HEK293 (cell line): ENCODE data around the gene MT1HL1.

Experiments used
- CTCF ChIA-PET: fragments of 350-600 bp; formaldehyde crosslinking; extraction: SDS; loops from one replicate; lab custom pipeline; 2021; ENCODE audit warnings: antibody characterized with exemption; lab: Yijun Ruan, JAX
- POLR2A ChIA-PET: fragments of 300-600 bp; formaldehyde crosslinking; extraction: SDS; loops from one replicate; lab custom pipeline; 2020; ENCODE audit warnings: antibody characterized with exemption, inconsistent platforms; lab: Yijun Ruan, JAX
- H3K27ac ChIP-seq: fragments of 200-500 bp; sonication (Bioruptor generic); 2 replicates; pipeline ENCODE4 v1.5.1; 2014; ENCODE audit warnings: low read depth, low read length, control low read depth, inconsistent platforms; ENCODE audit errors: extremely low read depth
- H3K36me3 ChIP-seq, 2 experiments: fragments of 200-500 bp in 1 of 2; sonication (Bioruptor generic) in 1 of 2; 1 replicate in 1 of 2; 2 replicates in 1 of 2; pipeline ENCODE4 v1.5.1; 2014 to 2017; ENCODE audit warnings: inconsistent platforms in 2 of 2, low read length in 2 of 2; ENCODE audit not compliant: control insufficient read depth in 2 of 2, insufficient read depth in 1 of 2
- H3K4me1 ChIP-seq: fragments of 200-500 bp; sonication (Bioruptor generic); 2 replicates; pipeline ENCODE4 v1.5.1; 2014; ENCODE audit warnings: mild to moderate bottlenecking, low read length, inconsistent platforms; ENCODE audit not compliant: control insufficient read depth, insufficient read depth
- H3K4me3 ChIP-seq: 2 replicates; pipeline ENCODE4 v1.5.1; 2011; ENCODE audit warnings: low read depth, mild to moderate bottlenecking, control low read depth, low read length, moderate library complexity
- H3K9me3 ChIP-seq: fragments of 200-500 bp; sonication (Bioruptor generic); 2 replicates; pipeline ENCODE4 v1.5.1; 2014; ENCODE audit warnings: low read depth, low read length, inconsistent platforms; ENCODE audit not compliant: control insufficient read depth, insufficient read depth
- ZEB2 ChIP-seq: fragments of 450-650 bp; formaldehyde crosslinking; IDR thresholded peaks from 2 replicates; pipeline ENCODE4 v1.5.1; 2016; ENCODE audit warnings: missing biosample characterization, missing genetic modification characterization
- ZNF121 ChIP-seq: fragments of 450-650 bp; formaldehyde crosslinking; IDR thresholded peaks from 2 replicates; pipeline ENCODE4 v1.5.1; 2016; ENCODE audit warnings: missing biosample characterization, missing genetic modification characterization
- ZNF140 ChIP-seq: fragments of 450-650 bp; formaldehyde crosslinking; IDR thresholded peaks from 2 replicates; pipeline ENCODE4 v1.5.1; 2016; ENCODE audit warnings: missing biosample characterization, missing genetic modification characterization
- ZNF175 ChIP-seq: fragments of 450-650 bp; formaldehyde crosslinking; IDR thresholded peaks from 2 replicates; pipeline ENCODE4 v1.5.1; 2016; ENCODE audit warnings: missing biosample characterization, missing genetic modification characterization
- ZNF184 ChIP-seq: fragments of 450-650 bp; IDR thresholded peaks from 2 replicates; pipeline ENCODE4 v1.5.1; 2018; ENCODE audit warnings: missing biosample characterization, mild to moderate bottlenecking, missing genetic modification characterization
- ZNF202 ChIP-seq: fragments of 450-650 bp; formaldehyde crosslinking; IDR thresholded peaks from 2 replicates; pipeline ENCODE4 v1.5.1; 2016; ENCODE audit warnings: missing biosample characterization, missing genetic modification characterization, borderline replicate concordance
- ZNF311 ChIP-seq: fragments of 450-650 bp; formaldehyde crosslinking; IDR thresholded peaks from 2 replicates; pipeline ENCODE4 v1.5.1; 2017; ENCODE audit warnings: missing biosample characterization, missing genetic modification characterization, borderline replicate concordance
- ZNF350 ChIP-seq: fragments of 450-650 bp; formaldehyde crosslinking; IDR thresholded peaks from 2 replicates; pipeline ENCODE4 v1.5.0; 2017; ENCODE audit warnings: missing biosample characterization, mild to moderate bottlenecking, missing genetic modification characterization
- ZNF433 ChIP-seq: fragments of 450-650 bp; formaldehyde crosslinking; IDR thresholded peaks from 2 replicates; pipeline ENCODE4 v1.5.1; 2016; ENCODE audit warnings: missing biosample characterization, missing genetic modification characterization, low read depth
- ZNF501 ChIP-seq: fragments of 450-650 bp; formaldehyde crosslinking; IDR thresholded peaks from 2 replicates; pipeline ENCODE4 v1.5.1; 2016; ENCODE audit warnings: missing biosample characterization, missing genetic modification characterization
- ZNF529 ChIP-seq: fragments of 450-650 bp; formaldehyde crosslinking; IDR thresholded peaks from 2 replicates; pipeline ENCODE4 v1.5.1; 2017; ENCODE audit warnings: missing genetic modification characterization, missing biosample characterization; ENCODE audit not compliant: insufficient replicate concordance
- ZNF548 ChIP-seq: fragments of 450-650 bp; formaldehyde crosslinking; IDR thresholded peaks from 2 replicates; pipeline ENCODE4 v1.5.1; 2016; ENCODE audit warnings: missing biosample characterization, missing genetic modification characterization
- ZNF623 ChIP-seq: fragments of 450-650 bp; formaldehyde crosslinking; IDR thresholded peaks from 2 replicates; pipeline ENCODE4 v1.5.1; 2016; ENCODE audit warnings: missing biosample characterization, missing genetic modification characterization
- TF ChIP-seq, protein P1 (sequence below): fragments of 450-650 bp; formaldehyde crosslinking; IDR thresholded peaks from 2 replicates; pipeline ENCODE4 v1.5.1; 2016; ENCODE audit warnings: missing biosample characterization, missing genetic modification characterization, borderline replicate concordance
- TF ChIP-seq, protein P2 (sequence below): IDR thresholded peaks from 2 replicates; pipeline ENCODE4 v1.6.1; 2011; ENCODE audit warnings: mild to moderate bottlenecking, low read depth, low read length, borderline replicate concordance
- TF ChIP-seq, protein P3 (sequence below): fragments of 450-650 bp; formaldehyde crosslinking; IDR thresholded peaks from 2 replicates; pipeline ENCODE4 v1.5.1; 2016; ENCODE audit warnings: missing biosample characterization, missing genetic modification characterization
- TF ChIP-seq, protein P4 (sequence below): fragments of 450-650 bp; formaldehyde crosslinking; IDR thresholded peaks from 2 replicates; pipeline ENCODE4 v1.5.1; 2016; ENCODE audit warnings: missing biosample characterization, missing genetic modification characterization
- TF ChIP-seq, protein P5 (sequence below): fragments of 450-650 bp; formaldehyde crosslinking; conservative IDR thresholded peaks from 2 replicates; pipeline ENCODE4 v1.5.1; 2016; ENCODE audit warnings: low read depth, missing biosample characterization, missing genetic modification characterization

Gene MT1HL1

DNA sequence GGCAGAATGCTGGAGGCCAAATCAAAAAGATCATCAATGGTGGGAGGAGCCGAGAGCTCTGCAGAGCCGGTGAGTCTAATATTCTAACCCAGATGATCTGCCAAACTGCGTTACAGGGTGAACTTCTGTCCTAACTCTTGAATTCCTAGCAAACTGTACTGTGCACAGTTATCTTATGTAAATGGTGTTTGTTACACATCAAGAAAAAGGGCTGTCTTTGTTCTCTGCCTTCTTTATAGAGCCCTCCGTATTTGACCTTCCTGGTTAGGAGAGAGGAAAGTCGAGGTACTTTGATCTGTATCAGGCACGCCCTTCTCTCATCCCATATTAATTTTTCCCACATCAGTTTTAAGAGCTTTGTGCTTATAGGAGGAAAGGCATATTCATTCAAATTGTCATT lies 37.6 kb downstream of the MT1HL1 start (continued):
- TF ChIP-seq, protein P1, sequence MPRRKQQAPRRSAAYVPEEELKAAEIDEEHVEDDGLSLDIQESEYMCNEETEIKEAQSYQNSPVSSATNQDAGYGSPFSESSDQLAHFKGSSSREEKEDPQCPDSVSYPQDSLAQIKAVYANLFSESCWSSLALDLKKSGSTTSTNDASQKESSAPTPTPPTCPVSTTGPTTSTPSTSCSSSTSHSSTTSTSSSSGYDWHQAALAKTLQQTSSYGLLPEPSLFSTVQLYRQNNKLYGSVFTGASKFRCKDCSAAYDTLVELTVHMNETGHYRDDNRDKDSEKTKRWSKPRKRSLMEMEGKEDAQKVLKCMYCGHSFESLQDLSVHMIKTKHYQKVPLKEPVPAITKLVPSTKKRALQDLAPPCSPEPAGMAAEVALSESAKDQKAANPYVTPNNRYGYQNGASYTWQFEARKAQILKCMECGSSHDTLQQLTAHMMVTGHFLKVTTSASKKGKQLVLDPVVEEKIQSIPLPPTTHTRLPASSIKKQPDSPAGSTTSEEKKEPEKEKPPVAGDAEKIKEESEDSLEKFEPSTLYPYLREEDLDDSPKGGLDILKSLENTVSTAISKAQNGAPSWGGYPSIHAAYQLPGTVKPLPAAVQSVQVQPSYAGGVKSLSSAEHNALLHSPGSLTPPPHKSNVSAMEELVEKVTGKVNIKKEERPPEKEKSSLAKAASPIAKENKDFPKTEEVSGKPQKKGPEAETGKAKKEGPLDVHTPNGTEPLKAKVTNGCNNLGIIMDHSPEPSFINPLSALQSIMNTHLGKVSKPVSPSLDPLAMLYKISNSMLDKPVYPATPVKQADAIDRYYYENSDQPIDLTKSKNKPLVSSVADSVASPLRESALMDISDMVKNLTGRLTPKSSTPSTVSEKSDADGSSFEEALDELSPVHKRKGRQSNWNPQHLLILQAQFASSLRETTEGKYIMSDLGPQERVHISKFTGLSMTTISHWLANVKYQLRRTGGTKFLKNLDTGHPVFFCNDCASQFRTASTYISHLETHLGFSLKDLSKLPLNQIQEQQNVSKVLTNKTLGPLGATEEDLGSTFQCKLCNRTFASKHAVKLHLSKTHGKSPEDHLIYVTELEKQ (tag by site-specific recombination): no peak
- TF ChIP-seq ZNF529 (tag by site-specific recombination) (no peak), ZNF548 (tag by site-specific recombination) (no peak), ZNF501 (tag by site-specific recombination) (no peak), ZNF175 (tag by site-specific recombination) (no peak), ZNF311 (tag by site-specific recombination) (no peak)
- TF ChIP-seq, protein P2, sequence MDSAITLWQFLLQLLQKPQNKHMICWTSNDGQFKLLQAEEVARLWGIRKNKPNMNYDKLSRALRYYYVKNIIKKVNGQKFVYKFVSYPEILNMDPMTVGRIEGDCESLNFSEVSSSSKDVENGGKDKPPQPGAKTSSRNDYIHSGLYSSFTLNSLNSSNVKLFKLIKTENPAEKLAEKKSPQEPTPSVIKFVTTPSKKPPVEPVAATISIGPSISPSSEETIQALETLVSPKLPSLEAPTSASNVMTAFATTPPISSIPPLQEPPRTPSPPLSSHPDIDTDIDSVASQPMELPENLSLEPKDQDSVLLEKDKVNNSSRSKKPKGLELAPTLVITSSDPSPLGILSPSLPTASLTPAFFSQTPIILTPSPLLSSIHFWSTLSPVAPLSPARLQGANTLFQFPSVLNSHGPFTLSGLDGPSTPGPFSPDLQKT: no peak

DNA sequence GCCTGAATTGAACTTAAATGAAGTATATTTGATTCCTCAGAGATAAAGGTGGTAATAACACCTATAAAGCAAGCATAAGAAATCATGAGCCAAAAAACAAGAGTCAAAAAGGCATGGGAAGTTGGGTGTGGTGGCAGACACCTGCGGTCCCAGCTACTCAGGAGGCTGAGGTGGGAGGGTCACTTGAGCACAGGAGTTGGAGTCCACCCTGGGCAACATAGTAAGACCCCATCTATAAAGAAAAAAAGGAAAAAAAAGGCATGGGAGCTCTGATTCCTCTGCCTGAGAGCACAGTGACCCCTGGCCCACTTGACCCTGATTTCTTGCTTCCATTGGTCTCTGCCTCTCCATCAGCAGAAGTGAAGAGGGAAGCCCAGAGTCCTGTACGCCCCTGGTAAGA lies 40.3 kb downstream of the MT1HL1 start:
- Histone ChIP-seq H3K4me1 (no peaks in the 10 kb centered on the region), H3K36me3 (no peaks in the 10 kb centered on the region), H3K4me3 (no peak overlapping the region), H3K9me3 (no peaks in the 10 kb centered on the region), H3K27ac (no peak overlapping the region)
- TF ChIP-seq ZNF202 (tag by site-specific recombination) (no peak), ZNF121 (tag by site-specific recombination) (peak; percentile 51; the same call in 1 of the 2 replicates)
- CTCF ChIA-PET: interaction anchor here (0.9 kb wide), 1 partner anchor 10 kb away, joined by 3 read pairs; no protein-coding TSS in a partner anchor
- POLR2A ChIA-PET: no interaction called here

DNA sequence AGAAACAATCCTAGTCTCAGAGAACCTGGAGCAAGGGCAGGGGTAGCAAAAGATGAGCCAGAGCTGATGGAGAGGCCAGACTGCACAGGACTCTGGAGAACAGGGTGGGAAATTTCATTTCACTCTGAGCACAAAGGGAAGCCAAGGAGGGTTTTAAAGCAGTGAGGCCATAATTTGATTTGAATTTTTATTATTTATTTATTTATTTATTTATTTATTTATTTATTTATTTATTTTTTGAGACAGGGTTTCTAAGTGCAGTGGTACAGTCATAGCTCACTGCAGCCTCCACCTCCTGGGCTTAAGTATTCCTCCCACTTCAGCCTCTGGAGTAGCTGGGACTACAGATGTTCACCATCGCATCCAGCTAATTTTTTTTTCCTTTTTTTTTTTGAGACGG lies 45.1 kb downstream of the MT1HL1 start:
- ChIA-PET CTCF (interaction anchor here (0.5 to 1.0 kb wide), 2 partner anchors 10 to 256 kb away, joined by 3 to 4 read pairs; no protein-coding TSS in a partner anchor), POLR2A (interaction anchor here (0.6 kb wide), 1 partner anchor 77 kb away, joined by 4 read pairs; no protein-coding TSS in a partner anchor)
- H3K4me3 ChIP-seq: no peak overlapping the region
- no peaks in the 10 kb centered on the region for H3K4me1 ChIP-seq
- no peaks in the 10 kb centered on the region for H3K9me3 ChIP-seq
- H3K36me3 ChIP-seq: no peaks in the 10 kb centered on the region
- no peak overlapping the region for H3K27ac ChIP-seq
- TF ChIP-seq ZEB2 (tag by site-specific recombination) (no peak), ZNF433 (tag by site-specific recombination) (peak; percentile 47; the same call in 1 of the 2 replicates), ZNF350 (tag by site-specific recombination) (no peak), ZNF140 (tag by site-specific recombination) (peak; percentile 14; the same call in 1 of the 2 replicates), ZNF184 (tag by site-specific recombination) (no peak), ZNF623 (peak; percentile 62)
- TF ChIP-seq, protein P3, sequence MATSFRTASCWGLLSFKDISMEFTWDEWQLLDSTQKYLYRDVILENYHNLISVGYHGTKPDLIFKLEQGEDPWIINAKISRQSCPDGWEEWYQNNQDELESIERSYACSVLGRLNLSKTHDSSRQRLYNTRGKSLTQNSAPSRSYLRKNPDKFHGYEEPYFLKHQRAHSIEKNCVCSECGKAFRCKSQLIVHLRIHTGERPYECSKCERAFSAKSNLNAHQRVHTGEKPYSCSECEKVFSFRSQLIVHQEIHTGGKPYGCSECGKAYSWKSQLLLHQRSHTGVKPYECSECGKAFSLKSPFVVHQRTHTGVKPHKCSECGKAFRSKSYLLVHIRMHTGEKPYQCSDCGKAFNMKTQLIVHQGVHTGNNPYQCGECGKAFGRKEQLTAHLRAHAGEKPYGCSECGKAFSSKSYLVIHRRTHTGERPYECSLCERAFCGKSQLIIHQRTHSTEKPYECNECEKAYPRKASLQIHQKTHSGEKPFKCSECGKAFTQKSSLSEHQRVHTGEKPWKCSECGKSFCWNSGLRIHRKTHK (tag by site-specific recombination): no peak
- TF ChIP-seq, protein P4, sequence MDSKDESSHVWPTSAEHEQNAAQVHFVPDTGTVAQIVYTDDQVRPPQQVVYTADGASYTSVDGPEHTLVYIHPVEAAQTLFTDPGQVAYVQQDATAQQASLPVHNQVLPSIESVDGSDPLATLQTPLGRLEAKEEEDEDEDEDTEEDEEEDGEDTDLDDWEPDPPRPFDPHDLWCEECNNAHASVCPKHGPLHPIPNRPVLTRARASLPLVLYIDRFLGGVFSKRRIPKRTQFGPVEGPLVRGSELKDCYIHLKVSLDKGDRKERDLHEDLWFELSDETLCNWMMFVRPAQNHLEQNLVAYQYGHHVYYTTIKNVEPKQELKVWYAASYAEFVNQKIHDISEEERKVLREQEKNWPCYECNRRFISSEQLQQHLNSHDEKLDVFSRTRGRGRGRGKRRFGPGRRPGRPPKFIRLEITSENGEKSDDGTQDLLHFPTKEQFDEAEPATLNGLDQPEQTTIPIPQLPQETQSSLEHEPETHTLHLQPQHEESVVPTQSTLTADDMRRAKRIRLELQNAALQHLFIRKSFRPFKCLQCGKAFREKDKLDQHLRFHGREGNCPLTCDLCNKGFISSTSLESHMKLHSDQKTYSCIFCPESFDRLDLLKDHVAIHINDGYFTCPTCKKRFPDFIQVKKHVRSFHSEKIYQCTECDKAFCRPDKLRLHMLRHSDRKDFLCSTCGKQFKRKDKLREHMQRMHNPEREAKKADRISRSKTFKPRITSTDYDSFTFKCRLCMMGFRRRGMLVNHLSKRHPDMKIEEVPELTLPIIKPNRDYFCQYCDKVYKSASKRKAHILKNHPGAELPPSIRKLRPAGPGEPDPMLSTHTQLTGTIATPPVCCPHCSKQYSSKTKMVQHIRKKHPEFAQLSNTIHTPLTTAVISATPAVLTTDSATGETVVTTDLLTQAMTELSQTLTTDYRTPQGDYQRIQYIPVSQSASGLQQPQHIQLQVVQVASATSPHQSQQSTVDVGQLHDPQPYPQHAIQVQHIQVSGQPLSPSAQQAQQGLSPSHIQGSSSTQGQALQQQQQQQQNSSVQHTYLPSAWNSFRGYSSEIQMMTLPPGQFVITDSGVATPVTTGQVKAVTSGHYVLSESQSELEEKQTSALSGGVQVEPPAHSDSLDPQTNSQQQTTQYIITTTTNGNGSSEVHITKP: no peak
- TF ChIP-seq, protein P5, sequence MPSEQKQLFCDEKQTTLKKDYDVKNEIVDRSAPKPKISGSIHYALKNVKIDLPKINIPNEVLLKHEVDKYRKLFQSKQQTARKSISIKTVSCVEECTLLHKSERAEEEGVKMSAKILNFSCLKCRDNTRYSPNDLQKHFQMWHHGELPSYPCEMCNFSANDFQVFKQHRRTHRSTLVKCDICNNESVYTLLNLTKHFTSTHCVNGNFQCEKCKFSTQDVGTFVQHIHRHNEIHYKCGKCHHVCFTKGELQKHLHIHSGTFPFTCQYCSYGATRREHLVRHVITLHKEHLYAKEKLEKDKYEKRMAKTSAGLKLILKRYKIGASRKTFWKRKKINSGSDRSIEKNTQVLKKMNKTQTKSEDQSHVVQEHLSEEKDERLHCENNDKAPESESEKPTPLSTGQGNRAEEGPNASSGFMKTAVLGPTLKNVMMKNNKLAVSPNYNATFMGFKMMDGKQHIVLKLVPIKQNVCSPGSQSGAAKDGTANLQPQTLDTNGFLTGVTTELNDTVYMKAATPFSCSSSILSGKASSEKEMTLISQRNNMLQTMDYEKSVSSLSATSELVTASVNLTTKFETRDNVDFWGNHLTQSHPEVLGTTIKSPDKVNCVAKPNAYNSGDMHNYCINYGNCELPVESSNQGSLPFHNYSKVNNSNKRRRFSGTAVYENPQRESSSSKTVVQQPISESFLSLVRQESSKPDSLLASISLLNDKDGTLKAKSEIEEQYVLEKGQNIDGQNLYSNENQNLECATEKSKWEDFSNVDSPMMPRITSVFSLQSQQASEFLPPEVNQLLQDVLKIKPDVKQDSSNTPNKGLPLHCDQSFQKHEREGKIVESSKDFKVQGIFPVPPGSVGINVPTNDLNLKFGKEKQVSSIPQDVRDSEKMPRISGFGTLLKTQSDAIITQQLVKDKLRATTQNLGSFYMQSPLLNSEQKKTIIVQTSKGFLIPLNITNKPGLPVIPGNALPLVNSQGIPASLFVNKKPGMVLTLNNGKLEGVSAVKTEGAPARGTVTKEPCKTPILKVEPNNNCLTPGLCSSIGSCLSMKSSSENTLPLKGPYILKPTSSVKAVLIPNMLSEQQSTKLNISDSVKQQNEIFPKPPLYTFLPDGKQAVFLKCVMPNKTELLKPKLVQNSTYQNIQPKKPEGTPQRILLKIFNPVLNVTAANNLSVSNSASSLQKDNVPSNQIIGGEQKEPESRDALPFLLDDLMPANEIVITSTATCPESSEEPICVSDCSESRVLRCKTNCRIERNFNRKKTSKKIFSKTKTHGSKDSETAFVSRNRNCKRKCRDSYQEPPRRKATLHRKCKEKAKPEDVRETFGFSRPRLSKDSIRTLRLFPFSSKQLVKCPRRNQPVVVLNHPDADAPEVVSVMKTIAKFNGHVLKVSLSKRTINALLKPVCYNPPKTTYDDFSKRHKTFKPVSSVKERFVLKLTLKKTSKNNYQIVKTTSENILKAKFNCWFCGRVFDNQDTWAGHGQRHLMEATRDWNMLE: peak; percentile 83
